GM12891 (cell line): Measurements from ENCODE around the gene OR51A4.

Experiments used
- PAX5 ChIP-seq: IDR thresholded peaks from 2 replicates; pipeline ENCODE4 v1.6.1; 2011; ENCODE audit warnings: low read length, moderate library complexity, mild to moderate bottlenecking; ENCODE audit not compliant: insufficient read depth, severe bottlenecking
- POLR2A ChIP-seq: IDR thresholded peaks from 2 replicates; pipeline ENCODE4 v1.6.1; 2011; ENCODE audit warnings: low read depth, low read length, control low read depth
- POLR2AphosphoS5 ChIP-seq: IDR thresholded peaks from 2 replicates; pipeline ENCODE4 v1.6.1; 2011; ENCODE audit warnings: low read depth, low read length, control low read depth

DNA sequence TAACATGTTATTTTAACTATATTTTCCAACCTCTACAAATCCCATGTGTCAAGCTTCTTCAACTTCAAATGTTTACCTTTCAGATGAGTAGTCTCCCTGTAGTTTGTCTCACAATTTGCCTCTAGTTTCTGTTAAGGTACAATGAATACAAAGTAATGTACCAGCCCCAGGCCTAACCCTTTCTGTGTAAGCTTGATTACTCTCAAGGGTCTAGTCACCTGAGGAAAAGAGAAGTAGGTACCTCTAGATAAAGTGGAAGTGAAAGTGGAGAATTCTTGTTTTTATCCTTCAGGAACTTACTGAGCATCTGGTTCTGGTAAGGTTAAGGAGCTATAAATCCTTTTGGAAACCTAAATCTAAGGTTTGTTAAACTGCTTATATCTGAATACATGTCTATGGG, 43.9 kb downstream of the OR51A4 start, which contains the start of gene OR51A7:
- TF ChIP-seq POLR2AphosphoS5 (no peak), PAX5 (no peak), POLR2A (no peak)
